ENCODE measurements around the gene PIP5K1A. TPM values are rescaled to one million over a fixed set of nuclear protein-coding genes. Genes with fewer than 3 reads are reported as not detected.

Gene PIP5K1A
- total RNA-seq, 4 donors from 2014 or later = 29.7 to 70.9 (median 46.6) TPM

- TF ChIP-seq, protein P1, sequence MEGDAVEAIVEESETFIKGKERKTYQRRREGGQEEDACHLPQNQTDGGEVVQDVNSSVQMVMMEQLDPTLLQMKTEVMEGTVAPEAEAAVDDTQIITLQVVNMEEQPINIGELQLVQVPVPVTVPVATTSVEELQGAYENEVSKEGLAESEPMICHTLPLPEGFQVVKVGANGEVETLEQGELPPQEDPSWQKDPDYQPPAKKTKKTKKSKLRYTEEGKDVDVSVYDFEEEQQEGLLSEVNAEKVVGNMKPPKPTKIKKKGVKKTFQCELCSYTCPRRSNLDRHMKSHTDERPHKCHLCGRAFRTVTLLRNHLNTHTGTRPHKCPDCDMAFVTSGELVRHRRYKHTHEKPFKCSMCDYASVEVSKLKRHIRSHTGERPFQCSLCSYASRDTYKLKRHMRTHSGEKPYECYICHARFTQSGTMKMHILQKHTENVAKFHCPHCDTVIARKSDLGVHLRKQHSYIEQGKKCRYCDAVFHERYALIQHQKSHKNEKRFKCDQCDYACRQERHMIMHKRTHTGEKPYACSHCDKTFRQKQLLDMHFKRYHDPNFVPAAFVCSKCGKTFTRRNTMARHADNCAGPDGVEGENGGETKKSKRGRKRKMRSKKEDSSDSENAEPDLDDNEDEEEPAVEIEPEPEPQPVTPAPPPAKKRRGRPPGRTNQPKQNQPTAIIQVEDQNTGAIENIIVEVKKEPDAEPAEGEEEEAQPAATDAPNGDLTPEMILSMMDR (IDR thresholded peaks at IDR 0.05; ENCODE audit: low read depth) = no peak
Measured at GRCh38 chr1:151176514-151177045, 21.8 kb upstream of the PIP5K1A start.

DNA sequence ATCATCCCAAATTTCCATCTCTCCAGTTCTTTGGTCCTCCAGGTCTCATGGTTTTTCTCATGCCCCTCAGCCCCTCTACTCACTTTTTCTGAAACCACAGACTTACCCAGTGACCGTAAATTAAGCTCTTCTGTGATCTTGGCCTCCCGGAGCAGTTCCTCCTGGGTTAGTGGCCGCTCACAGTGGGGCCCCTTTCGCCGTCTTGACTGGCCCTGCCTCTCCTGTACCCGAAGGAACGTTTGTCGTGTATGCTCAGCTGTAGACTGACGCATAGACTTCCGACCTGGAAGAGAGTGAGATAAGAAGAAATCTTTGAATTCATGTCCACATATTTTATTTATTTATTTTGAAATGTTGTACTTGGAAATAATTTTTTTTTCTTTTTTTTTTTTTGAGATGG lies 14.1 kb upstream of the PIP5K1A start:
- TF ChIP-seq, protein P1 (IDR thresholded peaks at IDR 0.05; ENCODE audit: low read depth) = no peak

- TF ChIP-seq, protein P1 (IDR thresholded peaks at IDR 0.05; ENCODE audit: low read depth) = no peak
Measured at GRCh38 chr1:151187205-151187604, 11.1 kb upstream of the PIP5K1A start.

- TF ChIP-seq, protein P1 (IDR thresholded peaks at IDR 0.05; ENCODE audit: low read depth) = no peak
Measured at GRCh38 chr1:151189637-151190445, 8.5 kb upstream of the PIP5K1A start, which contains the start of gene VPS72. VPS72 (minus strand) TSS chr1:151190197; CDS start chr1:151190121, 76 bp downstream.

- TF ChIP-seq, protein P1 (IDR thresholded peaks at IDR 0.05; ENCODE audit: low read depth) = no peak
Measured at GRCh38 chr1:151192047-151192446, 6.3 kb upstream of the PIP5K1A start.

DNA sequence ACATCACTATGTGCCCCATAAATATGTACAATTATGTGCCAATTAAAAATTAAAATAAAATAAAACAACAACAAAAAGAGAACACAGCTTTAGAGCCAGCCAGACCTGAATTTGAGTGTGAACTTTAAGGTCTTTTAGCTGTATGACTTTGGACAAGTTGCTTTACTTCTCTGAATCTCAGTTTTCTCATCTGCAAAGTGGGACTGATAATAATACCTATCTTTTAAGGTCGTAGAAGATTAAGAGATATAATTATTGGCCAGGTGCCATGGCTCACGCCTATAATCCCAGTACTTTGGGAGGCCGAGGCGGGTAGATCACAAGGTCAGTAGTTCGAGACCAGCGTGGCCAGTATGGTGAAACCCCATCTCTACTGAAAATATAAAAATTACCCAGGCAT lies 5.0 kb upstream of the PIP5K1A start:
- TF ChIP-seq, protein P1 (IDR thresholded peaks at IDR 0.05; ENCODE audit: low read depth) = no peak

DNA sequence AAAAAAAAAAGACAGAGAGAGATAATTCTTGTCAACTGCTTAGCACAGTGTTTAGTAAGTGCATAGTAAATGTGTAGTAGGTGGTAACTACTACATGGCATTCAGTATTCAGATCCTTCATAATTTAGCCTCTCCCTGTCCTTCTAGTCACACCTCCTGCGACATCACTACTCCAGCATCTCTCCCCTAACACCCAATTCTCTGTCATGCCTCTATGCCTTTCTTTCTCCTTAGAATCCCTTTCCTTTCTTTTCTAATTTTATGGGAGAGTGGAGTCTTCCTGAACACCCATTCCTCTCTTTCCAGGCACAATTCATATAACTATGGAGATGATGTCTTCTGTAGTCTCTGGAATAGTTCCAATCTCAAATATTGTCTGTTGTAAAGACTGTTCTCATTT lies 4.5 kb upstream of the PIP5K1A start:
- TF ChIP-seq, protein P1 (IDR thresholded peaks at IDR 0.05; ENCODE audit: low read depth) = no peak

All from subcutaneous adipose tissue (tissue), 4 donors.